Measurements from ENCODE around the gene PKD1L1. TPM values are rescaled to one million over a fixed set of nuclear protein-coding genes. Genes with fewer than 3 reads are reported as not detected.

Gene PKD1L1
- polyA plus RNA-seq, 1 donor = 0.88 TPM

DNA sequence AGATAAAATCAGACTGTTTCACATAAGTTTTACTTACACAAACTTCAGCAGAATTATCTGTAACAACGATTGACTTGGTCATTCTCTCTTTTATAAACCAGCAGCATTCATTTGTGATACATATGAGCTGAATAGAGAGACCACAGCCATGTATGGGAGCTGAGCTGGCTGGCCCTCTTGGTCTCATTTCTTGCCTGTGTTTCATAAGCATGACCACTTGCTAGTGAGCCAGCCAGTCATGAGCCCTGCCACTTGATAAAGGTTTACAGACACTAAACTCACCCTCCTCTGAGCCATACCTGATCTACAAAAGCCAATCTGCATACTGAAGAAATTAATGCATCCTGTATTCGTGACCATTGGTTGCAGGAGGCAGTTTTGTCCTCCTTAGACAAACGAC, 82.1 kb downstream of the PKD1L1 start:
- no peak for DNase-seq

DNA sequence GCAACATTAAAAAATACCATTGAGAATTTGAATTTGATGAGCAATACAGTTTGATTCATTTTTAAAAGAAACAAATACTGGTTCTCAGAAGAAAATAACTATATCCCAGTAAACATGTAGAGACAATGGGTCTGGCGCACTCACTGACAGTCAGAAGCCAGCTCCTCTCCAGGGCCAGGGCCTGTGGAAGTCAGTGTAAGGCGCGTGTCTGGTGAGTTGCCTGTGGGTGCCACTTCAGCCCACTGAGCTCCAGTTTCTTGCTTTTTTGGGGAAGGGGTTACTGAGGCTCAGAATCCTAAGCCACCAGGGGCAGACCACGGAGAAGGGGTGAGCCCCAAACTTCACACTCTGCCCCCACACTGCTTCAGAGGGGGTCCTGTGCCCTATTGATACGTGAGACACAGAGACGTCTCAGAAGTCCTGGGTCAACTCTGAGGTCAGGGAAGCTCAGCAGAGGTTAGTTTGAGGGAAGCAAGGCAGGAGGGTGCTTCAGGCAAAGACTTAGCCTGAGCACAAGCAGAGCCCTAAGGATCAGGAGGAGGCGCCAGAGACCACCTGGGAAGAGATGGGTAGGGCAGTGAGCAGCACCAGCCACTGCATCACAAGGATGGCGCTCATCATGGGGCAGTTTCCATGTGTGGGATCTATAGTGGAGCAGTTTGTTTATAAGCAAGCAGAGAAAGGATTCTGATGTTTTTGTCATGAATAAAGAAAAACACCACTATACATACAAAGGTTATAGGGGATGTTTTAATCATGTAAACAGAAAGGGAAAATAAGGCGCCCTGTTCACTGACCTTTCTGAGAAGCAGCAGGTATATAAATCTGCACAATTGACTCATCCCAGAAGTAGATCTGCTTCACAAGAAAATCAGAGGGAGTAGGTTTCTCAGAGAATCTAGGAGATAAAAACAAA, 95.7 kb downstream of the PKD1L1 start:
- no peak for DNase-seq

- DNase-seq = no peak
These were observed 101.1 kb downstream of the PKD1L1 start for GRCh38 chr7:47847207-47847606.

DNA sequence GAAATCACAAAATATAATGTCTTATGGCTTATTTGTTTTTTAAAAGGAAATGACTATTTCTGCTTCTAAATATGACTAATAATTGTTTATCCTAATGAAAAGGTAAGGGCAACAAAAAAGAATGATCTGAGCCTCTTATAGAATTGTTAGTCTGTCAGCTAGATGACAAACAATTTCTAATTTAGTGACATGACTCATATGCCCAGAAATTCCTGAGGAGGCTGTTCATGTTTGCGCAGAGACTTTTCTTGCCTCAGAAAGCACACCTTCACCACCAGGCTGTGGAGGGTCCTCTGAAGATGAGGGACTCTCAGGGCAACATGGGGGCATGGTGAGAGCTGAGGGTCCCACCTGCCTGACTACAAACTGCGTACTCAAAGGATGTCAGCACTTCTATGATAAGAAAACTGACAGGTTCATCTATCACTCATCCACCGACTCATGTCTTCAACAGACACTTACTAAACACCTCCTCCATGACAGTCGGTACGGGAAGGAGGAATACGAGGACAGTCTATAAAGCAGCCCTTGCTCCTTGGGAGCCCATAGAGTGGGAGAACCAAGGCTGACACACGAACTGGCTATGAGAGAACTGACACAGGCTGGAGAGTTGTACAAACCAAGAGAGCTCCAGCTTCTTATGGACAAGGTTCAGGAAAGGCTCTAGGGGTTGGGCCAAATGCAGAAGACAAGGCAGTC, 102.0 kb downstream of the PKD1L1 start:
- no peak for DNase-seq

DNA sequence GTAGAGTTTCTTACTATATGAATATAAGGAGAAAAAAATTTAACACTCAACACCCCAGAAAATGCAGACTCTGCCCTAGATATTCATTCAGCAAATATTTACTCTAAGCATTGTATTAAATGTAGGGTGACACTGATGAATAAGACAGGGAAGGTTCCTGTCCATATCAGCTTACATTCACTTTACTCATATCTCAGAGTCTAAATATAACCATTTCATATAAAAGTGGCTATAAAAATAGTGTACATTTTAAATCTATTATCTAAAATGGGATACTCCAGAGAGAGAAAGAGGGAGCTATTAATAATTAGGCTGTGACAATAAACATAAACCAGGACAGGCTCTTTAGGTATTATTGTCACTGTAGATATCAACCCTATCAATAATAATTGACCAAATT, 104.0 kb downstream of the PKD1L1 start:
- no peak for DNase-seq

GRCh38 chr7:47843291-47843690, 105.0 kb downstream of the PKD1L1 start:
- no peak for DNase-seq

DNA sequence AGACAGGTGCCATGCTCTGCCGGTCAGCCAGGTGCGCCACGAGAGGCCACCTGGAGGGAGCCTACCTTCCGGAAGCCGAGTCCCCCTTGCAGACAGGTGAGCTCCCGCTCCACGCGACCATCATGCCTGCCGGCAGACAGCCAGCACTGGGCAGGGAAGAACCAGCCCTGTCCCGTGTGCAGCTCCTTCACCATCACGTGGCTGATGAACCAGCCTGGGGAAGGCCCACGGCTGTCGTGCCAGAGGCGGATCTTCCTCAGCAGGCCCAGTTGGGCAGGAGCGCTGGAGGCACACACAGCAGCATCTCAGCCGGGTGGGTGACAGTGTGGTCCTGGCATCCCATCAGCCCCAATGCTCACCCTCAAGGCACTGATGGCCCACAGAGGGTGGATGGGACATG, 108.9 kb downstream of the PKD1L1 start:
- DNase-seq = no peak

DNA sequence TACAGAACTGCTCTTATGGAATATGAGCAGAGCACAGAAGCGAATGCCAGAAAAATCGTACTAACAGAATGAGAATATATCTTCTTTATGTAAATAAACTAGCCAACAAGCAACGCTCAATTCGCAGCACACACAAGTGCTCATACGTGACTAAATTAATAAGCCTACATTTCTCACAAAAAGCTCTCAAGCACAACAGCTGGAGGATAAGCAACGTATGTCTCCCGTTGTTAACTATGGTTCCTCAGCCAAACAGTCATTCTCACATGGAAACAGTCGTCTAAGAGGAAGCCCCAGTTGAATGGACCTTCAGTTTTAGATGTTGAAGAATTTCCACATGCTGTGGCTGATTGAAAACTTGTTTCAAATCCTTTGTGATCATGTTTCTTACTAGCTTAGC, 110.4 kb downstream of the PKD1L1 start:
- no peak for DNase-seq

- DNase-seq = no peak
These were observed 111.6 kb downstream of the PKD1L1 start for GRCh38 chr7:47836503-47837202.

DNA sequence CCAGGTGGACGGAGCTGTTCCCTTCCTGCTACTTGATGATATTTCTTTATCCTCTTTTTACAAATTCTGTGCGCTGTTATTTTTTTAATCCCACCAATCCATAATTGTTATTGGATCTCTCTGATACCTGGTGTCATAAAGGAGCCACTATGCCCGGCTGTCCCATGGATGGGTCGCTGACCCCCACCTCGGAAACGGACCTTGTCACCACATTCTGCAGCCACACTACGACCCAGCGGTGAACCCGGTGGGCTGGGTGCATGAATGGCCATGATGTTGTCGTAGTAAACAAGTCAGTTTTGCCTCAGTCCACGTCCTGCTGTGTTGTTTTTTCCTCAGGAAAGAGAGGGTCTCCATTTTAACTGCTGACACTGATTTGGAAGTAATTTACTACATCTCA, 112.2 kb downstream of the PKD1L1 start:
- no peak for DNase-seq

- DNase-seq = no peak
These were observed 115.1 kb downstream of the PKD1L1 start for GRCh38 chr7:47833211-47833610.

- DNase-seq = no peak
These were observed 116.1 kb downstream of the PKD1L1 start for GRCh38 chr7:47832105-47832715.

DNA sequence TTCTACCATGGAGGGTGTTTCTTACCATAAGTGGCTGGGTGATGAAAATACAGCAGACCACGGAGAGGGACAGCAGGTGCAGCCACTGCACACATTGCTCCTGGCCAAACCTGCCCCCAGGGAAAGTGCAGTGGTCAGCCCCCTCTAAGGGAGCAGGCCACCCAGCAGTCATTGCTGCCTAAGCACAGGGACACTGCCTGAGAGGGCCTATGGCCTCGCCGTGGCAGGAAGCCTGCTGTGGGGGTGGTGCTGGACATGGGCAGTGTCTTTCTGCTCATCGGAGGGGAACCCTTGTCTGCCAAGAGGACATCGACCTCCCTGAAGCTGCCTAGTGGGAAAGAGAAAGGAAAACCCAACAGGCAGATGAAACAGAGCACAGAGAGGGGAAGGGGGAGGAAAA, 118.3 kb downstream of the PKD1L1 start:
- DNase-seq = no peak

DNA sequence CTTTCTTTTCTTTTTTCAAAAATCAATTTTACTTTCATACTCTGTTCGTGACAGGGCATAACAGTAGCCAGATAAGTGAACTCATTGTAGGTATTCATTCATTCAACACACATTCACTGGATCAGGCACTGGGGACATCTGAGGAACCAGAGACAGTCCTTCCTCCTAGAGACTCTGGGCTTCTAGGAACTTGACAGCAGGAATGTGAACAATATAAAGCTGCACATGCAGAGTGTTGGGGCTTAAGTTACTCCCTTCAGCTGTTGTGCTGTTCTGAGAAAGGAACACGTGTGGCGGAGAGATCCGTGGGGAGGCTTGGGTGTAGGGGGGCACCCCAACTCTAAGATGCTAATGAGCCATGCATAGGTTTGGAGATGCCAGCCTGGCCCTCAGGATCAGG, 120.4 kb downstream of the PKD1L1 start:
- no peak for DNase-seq

DNA sequence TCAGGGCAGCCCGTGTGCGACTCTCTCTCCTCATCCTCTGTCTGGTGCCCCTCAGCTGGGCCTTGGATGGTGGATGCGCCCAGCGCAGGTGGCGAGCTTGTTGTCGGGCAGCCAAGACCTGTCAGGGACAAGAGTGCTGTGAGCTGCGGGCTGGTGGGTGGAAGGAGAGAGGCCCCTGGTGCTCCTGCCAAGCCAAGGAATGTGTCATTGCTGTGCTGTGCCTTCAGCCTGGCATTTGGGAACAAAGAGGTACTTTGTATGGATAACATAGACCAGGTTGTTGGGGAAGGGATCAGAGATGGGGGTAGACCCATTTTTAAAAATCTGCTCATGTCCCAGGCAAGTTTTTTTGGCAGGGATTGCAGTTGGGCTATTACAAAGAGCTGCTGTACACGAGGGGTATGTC, 120.9 kb downstream of the PKD1L1 start:
- no peak for DNase-seq

DNA sequence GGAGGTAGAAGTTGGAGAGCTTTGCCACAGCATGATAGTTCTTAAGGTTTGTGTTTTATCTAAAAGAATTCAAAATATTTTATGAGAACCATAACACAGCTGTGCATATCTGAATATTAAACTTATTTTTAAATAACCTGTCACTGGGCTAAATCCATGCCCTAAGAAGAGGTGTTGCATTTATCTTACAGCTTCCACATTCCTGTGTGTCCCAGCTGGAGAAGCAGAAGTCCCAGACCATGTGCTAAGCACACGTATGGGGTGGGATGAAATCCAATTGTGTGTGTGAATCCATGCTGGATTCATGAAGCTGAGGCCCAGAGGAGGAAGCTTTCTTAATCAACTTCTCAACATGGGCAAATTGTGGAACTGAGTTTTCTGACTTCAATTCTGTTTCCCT, 121.5 kb downstream of the PKD1L1 start:
- DNase-seq = no peak

DNA sequence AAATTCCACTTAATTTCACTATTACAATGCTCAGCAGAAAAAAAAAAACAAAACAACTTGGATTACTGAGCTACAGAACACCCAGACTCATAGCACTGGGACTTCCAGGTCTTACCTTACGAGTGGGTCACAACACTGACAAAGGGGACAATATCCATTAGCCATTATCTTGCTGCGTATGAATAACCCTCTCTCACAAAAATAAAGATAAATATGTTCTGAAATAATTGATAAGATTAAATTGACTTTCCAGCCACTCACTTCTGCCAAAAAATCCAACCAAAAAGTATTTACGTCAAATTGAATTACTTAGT, 128.7 kb downstream of the PKD1L1 start:
- no peak for DNase-seq

DNA sequence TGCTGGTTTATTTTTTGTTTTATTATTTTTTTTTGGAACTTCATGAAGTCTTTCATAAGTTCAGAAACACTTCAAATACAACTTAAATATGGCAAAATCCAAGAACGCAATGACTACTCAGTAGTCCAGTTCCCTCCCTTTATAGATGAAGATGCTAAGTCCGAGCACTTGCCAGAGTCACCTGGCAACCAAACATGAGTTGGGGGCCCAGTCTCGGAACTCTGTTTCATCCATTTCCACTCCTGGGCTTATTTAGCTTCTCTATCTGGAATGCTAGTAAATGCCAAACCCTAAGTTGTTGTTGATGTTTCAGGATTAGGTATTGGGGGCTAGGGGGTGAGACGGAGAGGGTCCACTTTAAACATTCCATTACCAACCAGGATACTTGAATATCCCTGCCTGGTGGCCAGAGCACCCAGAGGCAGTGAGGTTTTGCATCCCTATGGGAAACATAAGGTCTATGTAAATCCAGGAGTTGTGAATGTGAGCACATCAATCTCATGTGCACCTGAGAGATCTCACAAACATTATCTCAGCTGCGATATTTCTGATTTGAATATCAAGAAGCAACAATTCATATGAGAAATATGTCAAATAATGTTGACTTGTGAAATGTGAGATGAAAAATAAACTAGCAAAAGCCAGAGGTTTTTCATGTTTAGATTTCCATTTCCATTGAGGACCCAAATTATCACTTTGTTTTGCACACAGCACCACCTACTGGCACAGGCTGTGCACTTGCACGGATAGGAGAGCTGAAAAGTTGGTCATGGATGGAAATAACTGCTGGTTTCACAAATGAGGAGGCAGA, 129.3 kb downstream of the PKD1L1 start:
- peak; percentile 84 for DNase-seq

- DNase-seq = no peak
These were observed 130.3 kb downstream of the PKD1L1 start for GRCh38 chr7:47817917-47818316.

GRCh38 chr7:47816647-47817046, 131.6 kb downstream of the PKD1L1 start:
- no peak for DNase-seq

DNA sequence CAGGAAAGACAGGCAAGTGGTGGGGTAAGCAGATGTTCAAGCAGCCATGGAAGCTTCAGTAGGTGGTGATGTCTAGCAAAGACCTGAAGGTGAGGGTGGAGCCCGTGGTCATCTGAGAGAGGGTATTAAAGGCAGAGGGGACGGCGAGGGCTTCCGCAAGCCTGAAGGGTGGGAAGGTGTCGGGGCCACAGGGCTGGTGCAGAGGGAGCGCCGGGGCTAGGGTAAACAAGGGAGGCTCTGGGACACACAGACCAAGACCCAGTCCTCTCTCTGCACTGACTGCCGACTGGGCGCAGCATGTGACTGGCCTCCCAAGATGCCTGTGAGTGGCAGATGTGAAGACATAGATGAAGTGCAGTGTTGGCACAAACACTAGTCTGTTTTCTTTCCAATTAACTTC, 132.4 kb downstream of the PKD1L1 start:
- DNase-seq = no peak

DNA sequence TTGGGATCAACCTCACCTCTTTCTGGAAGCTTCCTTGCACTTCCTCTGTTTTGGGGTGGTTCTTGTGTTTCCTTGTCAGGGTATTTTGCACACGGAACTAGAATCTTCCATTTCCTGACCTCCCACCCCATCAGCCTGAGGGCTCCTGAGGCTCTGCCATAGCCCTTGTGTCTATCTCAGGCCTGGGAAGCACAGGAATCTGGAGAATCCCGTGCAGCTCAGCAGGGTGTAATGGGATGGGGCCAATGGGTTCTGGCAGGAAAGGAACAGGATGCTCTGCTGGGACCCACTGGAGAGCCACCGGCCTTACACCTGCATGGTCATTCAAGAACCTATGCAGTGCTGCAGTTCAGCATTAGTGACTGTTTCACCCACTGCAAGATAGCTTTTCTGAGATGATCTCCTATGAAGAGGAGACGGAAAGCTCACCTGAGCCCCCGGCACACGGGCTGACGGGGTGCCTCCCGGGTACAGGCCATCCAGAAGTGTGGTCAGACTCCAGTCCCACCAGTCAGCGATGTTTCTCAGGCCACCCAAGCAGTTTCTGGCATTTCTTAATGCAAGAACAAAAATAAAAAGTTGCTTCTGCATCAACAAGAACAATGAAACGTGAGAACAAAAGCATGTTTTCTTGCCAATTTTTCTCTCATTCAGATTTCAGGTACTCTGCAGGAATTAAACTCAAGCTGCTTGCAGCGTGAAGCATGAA, 133.2 kb downstream of the PKD1L1 start:
- no peak for DNase-seq

All from hindlimb muscle (tissue), 1 donor.